Measurements from ENCODE around the gene ERC2. TPM values are rescaled to one million over a fixed set of nuclear protein-coding genes. Genes with fewer than 3 reads are reported as not detected.

The ERC2 gene
- total RNA-seq, 1 donor from 2014 or later = 2.4 TPM

- no peak for DNase-seq
Measured at GRCh38 chr3:56238299-56238698, 230.0 kb downstream of the ERC2 start.

- no peak for DNase-seq
Measured at GRCh38 chr3:56233742-56234141, 234.5 kb downstream of the ERC2 start.

DNA sequence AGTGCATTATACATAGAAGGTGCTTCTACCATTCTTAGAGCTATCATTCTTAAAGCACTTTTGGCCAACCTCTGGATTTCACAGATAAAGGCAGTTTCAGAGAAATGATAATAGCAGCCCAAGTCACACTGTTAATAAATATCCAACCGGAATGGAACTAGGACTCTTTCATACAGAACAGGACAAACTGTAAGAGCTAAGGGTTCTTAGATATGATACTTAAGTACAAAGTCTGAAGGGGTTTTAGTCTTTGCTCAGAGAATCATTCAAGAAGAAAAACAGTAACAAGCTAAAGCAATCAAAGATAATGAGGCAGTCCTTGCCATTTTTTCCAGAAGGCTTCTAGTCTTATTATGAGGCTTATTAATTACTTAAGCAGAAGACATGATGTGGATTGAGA is 239.0 kb downstream of the ERC2 start:
- DNase-seq = no peak

DNA sequence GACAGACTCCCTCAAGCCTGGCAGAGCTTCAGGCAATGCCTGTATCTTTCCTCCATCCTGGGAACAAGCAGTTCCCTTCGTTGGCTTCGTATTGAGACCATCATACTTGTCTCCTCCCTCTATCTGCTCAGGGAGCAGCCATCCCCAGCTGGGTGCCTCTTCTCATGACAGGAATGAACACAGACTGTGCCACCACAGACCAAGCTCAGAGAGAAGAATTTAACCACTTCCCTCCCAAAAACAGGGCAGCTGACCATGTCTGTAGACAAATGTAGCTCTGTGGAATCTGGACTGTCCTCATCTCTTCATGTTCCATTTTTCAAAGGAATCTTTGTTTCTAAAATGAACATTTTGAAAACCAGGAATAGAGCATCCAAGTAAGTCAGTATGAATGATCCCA is 245.4 kb downstream of the ERC2 start:
- no peak for DNase-seq

GRCh38 chr3:56219894-56220805 is 248.1 kb downstream of the ERC2 start:
- DNase-seq = no peak

GRCh38 chr3:56209982-56210751 is 258.1 kb downstream of the ERC2 start:
- no peak for DNase-seq

DNA sequence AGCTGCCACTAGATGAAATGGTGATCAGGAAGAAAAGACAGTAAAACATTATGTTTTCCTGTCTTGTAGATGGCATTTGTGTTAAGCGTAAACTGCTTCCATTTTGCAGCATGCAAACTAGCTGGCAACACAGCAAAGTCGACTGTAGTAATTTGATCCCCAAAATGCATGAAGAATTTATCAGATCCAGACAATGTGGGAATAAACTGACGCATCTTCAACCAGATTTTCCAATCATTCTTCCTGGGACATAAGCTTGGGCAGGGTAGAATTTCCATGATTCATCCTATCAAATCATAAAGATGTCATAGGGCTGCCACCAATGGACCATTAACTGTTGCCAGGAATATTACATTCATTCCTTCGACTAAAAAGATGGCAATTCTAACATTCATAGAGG is 260.3 kb downstream of the ERC2 start:
- DNase-seq = no peak

- no peak for DNase-seq
Measured at GRCh38 chr3:56205406-56205805, 262.9 kb downstream of the ERC2 start.

GRCh38 chr3:56202997-56203396 is 265.3 kb downstream of the ERC2 start:
- no peak for DNase-seq

DNA sequence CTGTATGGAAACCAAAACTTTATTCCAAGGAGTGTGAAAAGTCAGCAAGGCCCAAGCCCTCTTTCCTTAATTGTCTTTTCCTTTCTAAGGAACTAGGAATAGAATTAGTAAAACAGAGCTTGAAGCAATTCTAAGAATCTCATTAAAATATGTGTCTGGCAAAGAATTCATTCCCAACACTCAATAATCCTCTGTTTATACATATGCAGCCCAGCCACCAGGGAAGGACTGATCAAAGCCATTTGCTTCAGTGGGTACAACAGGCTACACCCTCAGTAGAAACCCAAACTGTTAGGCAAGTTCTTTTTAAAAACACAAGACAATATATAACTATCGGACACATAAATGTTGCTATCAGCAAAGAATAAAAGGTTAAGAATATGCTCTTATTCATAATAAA is 266.9 kb downstream of the ERC2 start:
- DNase-seq = no peak

GRCh38 chr3:56200251-56200650 is 268.0 kb downstream of the ERC2 start:
- no peak for DNase-seq

DNA sequence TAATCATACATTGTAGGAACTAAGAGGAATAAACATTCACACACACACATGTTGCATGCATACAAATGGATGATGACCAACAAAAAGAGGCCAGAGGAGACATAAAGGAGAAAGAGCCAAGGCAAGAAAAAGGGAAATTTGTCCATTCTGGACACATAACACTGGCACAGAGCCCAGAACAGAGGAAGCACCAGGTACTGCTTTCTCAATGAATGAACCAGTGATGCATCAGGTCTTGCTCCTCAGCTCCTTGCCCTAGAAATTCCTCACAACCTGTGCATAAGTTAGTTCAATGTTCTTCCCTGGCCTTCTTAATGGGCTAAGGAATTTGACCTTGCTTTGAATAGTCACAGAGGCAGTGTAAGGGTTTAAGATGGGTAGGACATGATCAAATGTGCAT is 270.3 kb downstream of the ERC2 start:
- DNase-seq = no peak

GRCh38 chr3:56197259-56197965 is 270.9 kb downstream of the ERC2 start:
- DNase-seq = no peak

GRCh38 chr3:56196700-56197099 is 271.6 kb downstream of the ERC2 start:
- DNase-seq = no peak

GRCh38 chr3:56193519-56193918 is 274.7 kb downstream of the ERC2 start:
- no peak for DNase-seq

GRCh38 chr3:56192001-56192400 is 276.3 kb downstream of the ERC2 start:
- no peak for DNase-seq

DNA sequence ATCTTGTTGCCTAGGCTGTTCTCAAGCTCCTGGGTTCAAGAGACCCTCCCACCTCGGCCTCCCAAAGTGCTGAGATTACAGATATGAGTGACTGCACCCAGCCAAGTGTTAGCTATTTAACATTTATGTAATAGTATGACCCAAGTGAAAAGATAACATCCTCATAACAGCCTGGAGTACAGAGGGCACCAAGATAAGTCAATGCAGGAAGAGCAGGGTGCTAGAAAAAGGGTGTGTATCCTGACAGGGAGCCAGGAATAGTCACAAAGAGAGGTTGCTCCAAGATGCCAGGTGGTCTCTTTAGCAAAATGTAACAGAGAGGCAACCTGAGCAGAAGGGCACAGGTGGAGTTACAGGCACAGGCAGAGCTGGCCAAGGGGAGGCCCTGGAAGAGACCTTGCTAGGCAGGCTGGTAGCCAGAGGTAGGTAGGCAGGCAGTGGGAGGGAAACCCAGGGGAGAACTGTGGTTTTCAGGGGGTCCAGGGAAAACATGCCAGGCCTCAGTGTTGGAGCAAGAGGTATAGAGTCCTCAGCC is 277.4 kb downstream of the ERC2 start:
- DNase-seq = no peak

DNA sequence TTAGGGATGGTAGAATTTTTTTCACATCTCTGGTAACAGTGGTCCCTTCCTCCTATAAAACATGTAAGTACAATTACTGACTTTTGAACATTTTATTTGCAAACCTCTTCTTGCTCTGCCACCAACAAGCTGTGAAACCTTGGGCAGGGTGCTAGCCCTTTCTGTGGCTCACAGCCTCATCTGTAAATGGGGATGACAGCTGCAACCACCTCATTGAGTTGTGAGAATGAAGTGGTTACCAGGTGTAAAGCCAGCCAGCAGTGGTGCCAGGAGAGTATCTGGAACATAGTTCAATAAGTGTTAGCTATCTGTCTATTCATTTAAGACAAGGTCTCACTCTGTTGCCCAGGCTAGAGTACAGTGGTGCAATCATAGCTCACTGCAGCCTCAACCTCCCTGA is 278.1 kb downstream of the ERC2 start:
- no peak for DNase-seq

GRCh38 chr3:56189536-56189935 is 278.7 kb downstream of the ERC2 start:
- no peak for DNase-seq

GRCh38 chr3:56188201-56188600 is 280.1 kb downstream of the ERC2 start:
- DNase-seq = no peak

DNA sequence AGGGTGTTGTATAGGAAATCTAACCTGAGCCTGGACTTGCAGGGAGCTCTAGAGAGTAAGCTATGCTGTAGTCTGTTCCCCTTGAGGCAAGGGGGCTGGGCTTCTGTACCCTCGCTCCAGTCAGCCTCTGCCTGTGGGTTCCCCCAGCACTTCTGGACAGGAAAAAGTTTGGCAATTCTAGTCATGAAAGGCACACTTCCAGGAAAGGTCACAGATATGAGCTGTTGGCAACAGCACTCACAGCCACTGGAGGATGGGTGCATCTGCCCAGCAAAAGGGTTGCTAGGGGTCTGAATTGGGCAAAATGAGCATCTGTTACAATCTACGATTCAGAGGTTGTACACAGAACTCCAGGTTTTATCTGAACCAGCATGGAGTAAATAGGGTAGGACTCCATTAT is 281.2 kb downstream of the ERC2 start:
- no peak for DNase-seq

DNA sequence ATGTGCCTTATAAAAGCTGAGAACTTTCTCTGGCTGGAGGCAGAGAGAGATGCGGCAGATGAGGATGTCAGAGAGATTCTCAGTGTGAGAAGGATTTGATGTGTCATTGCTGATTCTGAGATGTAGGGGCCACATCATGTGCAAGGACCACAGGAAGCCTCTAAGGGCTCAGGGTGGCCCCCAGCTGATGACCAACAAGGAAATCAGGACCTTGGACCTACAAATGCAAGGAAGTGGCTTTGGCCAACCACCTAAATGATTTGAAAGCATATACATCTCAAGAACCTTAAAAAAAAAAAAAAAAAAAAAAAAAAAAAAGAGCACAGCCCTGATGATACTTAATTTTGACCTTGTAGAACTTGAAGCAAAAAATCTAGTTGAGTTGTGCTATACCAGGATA is 282.4 kb downstream of the ERC2 start:
- DNase-seq = no peak

GRCh38 chr3:56183529-56183928 is 284.7 kb downstream of the ERC2 start:
- no peak for DNase-seq

All from dermis blood vessel endothelial cell (primary cell).